ENCODE data around the gene ZNF215.

ZNF215 gene

DNA sequence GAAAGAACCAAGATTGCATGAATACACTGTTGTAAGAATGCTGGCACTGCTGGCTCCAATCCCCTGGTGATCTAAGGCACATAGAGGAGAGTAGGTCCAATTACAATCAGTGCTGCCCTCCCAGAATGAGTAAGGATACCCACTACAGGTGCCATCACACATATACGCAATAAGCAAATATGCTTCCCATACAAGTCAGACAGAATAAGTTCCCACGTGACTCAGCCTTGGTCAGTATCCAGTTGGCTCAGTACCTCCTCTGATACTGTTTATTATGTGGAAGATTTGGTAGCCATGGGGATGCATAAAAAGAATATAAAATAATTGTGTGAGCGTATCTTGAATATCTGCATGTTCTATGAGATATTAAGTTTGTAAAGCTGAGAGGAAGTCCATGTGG is 14.3 kb upstream of the ZNF215 start:
- H3K4me3 ChIP-seq (ENCODE audit: low read depth, low read length): no peak overlapping the region
- TF ChIP-seq POLR2A (IDR thresholded peaks at IDR 0.05; ENCODE audit: extremely low read depth, insufficient read length) (no peak), MYC (IDR thresholded peaks at IDR 0.05; ENCODE audit: low read depth, low read length) (no peak)
- TF ChIP-seq, protein P1, sequence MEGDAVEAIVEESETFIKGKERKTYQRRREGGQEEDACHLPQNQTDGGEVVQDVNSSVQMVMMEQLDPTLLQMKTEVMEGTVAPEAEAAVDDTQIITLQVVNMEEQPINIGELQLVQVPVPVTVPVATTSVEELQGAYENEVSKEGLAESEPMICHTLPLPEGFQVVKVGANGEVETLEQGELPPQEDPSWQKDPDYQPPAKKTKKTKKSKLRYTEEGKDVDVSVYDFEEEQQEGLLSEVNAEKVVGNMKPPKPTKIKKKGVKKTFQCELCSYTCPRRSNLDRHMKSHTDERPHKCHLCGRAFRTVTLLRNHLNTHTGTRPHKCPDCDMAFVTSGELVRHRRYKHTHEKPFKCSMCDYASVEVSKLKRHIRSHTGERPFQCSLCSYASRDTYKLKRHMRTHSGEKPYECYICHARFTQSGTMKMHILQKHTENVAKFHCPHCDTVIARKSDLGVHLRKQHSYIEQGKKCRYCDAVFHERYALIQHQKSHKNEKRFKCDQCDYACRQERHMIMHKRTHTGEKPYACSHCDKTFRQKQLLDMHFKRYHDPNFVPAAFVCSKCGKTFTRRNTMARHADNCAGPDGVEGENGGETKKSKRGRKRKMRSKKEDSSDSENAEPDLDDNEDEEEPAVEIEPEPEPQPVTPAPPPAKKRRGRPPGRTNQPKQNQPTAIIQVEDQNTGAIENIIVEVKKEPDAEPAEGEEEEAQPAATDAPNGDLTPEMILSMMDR (IDR thresholded peaks at IDR 0.05; ENCODE audit: low read depth, low read length): no peak
- TF ChIP-seq, protein P2, sequence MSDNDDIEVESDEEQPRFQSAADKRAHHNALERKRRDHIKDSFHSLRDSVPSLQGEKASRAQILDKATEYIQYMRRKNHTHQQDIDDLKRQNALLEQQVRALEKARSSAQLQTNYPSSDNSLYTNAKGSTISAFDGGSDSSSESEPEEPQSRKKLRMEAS (IDR thresholded peaks at IDR 0.05; ENCODE audit: low read depth, low read length): no peak
- no peak for DNase-seq (ENCODE audit: low read depth)

DNA sequence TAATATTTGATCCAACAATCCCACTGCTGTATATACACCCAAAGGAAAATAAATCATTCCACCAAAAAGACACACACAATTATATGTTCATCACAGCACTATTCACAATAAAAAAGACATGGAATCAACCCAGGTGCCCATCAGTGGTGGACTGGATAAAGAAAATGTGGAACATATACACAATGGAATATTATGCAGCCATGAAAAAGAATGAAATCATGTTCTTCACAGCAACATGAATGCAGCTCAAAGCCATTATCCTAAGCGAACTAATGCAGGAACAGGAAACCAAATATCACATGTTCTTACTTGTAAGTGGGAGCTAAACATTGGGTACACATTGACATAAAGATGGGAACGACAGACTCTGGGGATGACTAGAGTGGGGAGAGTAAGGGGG is 6.5 kb upstream of the ZNF215 start:
- TF ChIP-seq, protein P1 (IDR thresholded peaks at IDR 0.05; ENCODE audit: low read depth, low read length): no peak
- TF ChIP-seq POLR2A (IDR thresholded peaks at IDR 0.05; ENCODE audit: extremely low read depth, insufficient read length) (no peak), MYC (IDR thresholded peaks at IDR 0.05; ENCODE audit: low read depth, low read length) (no peak)
- TF ChIP-seq, protein P2 (IDR thresholded peaks at IDR 0.05; ENCODE audit: low read depth, low read length): no peak
- no peak overlapping the region for H3K4me3 ChIP-seq (ENCODE audit: low read depth, low read length)
- no peak for DNase-seq (ENCODE audit: low read depth)

DNA sequence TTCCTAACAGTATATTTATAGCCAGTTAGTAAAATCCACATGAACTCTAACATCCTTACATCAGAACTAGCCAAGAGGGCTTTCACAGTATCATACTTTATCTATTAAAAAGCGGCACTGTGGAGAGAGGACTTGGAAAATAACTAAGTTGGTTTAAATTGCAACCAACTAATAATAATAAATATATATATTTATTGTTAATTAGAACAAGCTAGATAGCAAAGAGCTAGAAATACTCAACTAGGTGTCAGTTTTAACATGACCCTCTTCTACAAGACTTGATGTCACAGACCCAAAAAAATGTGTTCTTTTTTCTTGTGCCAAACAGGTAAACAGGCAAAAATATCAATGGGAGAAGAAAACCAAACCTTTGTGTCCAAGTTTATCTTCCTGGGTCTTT is 5.5 kb upstream of the ZNF215 start, which contains the start of gene OR2D3:
OR2D3 (plus strand) TSS at position 301 of the 400 bp plus-strand sequence; CDS start at position 301, 0 bp downstream.
- no peak within 1 kb of the TSS for H3K4me3 ChIP-seq (ENCODE audit: low read depth, low read length)
- TF ChIP-seq MYC (IDR thresholded peaks at IDR 0.05; ENCODE audit: low read depth, low read length) (no peak), POLR2A (IDR thresholded peaks at IDR 0.05; ENCODE audit: extremely low read depth, insufficient read length) (no peak)
- TF ChIP-seq, protein P2 (IDR thresholded peaks at IDR 0.05; ENCODE audit: low read depth, low read length): no peak
- TF ChIP-seq, protein P1 (IDR thresholded peaks at IDR 0.05; ENCODE audit: low read depth, low read length): no peak
- no peak for DNase-seq (ENCODE audit: low read depth)

DNA sequence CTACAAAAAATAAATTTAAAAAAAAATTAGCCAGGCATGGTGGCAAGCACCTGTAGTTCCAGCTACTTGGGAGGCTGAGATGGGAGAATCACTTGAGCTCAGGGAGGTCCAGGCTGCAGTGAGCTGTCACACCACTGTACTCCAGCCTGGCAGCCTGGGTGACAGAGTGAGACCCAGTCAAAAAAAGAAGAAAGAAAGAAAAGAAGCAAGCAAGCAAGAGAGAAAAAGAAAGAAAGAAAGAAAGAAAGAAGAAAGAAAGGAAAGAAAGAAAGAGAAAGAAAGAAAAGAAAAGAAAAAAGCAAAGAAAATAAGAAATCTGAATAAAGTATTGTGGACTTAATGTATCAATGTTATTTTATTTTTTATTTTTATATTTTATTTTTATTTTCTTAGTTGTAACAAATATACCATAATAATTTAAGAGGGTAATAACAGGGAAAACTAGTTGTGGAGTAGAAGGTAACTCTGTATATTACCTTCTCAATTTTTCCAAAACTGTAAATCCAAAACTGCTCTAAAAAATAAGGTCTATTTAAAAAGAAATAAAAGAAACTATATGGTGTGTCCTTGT is 1.1 kb upstream of the ZNF215 start:
- DNase-seq (ENCODE audit: low read depth): no peak
- no peak overlapping the region for H3K4me3 ChIP-seq (ENCODE audit: low read depth, low read length)
- TF ChIP-seq, protein P1 (IDR thresholded peaks at IDR 0.05; ENCODE audit: low read depth, low read length): no peak
- TF ChIP-seq MYC (IDR thresholded peaks at IDR 0.05; ENCODE audit: low read depth, low read length): no peak
- TF ChIP-seq, protein P2 (IDR thresholded peaks at IDR 0.05; ENCODE audit: low read depth, low read length): no peak

DNA sequence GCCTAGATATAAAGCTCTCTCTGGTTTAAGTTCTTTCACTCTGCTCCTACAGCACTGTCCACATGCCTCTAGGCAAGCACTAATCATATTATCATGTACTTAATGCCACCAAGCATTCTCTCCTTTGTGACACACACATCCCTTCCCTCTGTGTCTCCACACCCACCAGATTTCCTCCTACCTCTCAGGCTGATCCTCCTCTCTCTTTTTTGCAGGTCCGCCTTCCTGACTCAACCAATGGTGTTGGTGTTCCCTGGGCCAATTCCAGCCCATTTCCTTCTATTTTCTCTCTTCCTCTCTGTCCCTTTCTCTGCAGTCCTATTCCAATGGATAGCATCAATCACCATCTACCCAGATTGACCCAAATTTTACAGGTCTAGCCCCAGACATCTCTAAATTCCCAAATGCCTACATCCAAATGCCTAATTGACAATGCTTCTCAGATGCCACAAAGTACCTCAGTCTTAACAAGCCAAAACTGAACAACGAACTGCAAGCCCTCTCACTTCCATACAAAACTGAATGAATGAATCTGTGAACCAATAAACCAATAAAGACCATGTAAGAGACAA is 504 bp upstream of the ZNF215 start:
- TF ChIP-seq, protein P2 (IDR thresholded peaks at IDR 0.05; ENCODE audit: low read depth, low read length): no peak
- TF ChIP-seq MYC (IDR thresholded peaks at IDR 0.05; ENCODE audit: low read depth, low read length) (no peak), POLR2A (IDR thresholded peaks at IDR 0.05; ENCODE audit: extremely low read depth, insufficient read length) (no peak)
- TF ChIP-seq, protein P1 (IDR thresholded peaks at IDR 0.05; ENCODE audit: low read depth, low read length): no peak
- H3K4me3 ChIP-seq (ENCODE audit: low read depth, low read length): no peak overlapping the region
- DNase-seq (ENCODE audit: low read depth): no peak
